Activated CD4-positive, alpha-beta T cell treated with anti-CD3 and anti-CD28 coated beads, Interleukin-2, amount 50 U/mL, for 16 hours (primary cell): ENCODE data around the gene NUCB1.
"Not testable (repeated sequence)": the region's sequence is repeated elsewhere in the genome, so short reads cannot be mapped to it uniquely, and the experiment has no call there.

Experiments
- DNase-seq: peaks from one replicate; pipeline ENCODE4 v3.0.0-alpha.2; 2020

NUCB1 gene

GRCh38 chr19:48874303-48875135 is 25.6 kb upstream of the NUCB1 start:
- peak; percentile 26 for DNase-seq

DNA sequence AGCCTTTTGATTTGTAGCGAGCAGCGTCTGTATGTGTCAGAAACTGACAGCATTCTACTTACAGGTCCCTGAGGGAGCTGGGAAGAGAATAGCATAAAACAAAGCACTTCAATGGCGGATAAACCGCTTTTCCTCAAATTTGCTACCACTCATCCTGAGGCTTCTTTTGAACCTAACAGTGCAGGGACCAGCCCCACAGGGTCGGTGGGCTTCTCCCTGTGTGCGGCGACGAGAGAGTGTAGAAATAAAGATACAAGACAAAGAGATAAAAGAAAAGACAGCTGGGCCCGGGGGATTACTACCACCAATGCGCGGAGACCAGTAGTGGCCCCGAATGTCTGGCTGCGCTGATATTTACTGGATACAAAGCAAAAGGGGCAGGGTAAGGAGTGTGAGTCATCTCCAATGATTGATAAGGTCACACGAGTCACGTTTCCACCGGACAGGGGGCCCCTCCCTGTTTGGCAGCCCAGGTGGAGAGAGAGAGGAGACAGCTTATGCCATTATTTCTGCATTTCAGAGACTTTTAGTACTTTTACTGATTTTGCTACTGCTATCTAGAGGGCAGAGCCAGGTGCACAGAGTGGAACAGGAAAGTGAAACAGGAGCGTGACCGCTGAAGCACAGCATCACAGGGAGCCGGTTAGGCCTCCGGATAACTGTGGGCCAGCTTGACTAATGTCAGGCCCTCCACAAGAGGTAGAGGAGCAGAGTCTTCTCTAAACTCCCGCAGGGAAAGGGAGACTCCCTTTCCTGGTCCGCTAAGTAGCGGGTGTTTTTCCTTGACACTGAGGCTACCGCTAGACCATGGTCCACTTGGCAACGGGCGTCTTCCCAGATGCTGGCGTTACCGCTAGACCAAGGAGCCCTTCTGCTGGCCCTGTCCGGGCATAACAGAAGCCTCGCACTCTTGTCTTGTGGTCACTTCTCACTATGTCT is 23.8 kb upstream of the NUCB1 start:
- DNase-seq = peak; percentile 66

DNA sequence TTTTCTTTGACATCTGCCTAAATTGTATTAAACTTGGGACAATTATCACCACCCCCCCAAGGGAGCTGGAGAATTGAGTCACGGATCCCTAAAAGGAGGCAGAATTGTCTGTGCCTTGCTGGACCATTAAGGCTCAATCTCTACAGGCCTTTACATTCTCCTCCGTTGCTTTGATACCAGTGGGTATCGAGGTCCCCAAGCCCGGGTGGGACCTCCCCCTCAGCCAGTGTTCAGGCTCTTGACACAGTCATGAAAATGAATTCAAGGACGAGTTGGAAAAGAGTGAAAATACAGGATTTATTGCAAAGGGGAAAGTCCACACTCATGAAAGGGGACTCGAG is 22.3 kb upstream of the NUCB1 start:
- DNase-seq = no peak

DNA sequence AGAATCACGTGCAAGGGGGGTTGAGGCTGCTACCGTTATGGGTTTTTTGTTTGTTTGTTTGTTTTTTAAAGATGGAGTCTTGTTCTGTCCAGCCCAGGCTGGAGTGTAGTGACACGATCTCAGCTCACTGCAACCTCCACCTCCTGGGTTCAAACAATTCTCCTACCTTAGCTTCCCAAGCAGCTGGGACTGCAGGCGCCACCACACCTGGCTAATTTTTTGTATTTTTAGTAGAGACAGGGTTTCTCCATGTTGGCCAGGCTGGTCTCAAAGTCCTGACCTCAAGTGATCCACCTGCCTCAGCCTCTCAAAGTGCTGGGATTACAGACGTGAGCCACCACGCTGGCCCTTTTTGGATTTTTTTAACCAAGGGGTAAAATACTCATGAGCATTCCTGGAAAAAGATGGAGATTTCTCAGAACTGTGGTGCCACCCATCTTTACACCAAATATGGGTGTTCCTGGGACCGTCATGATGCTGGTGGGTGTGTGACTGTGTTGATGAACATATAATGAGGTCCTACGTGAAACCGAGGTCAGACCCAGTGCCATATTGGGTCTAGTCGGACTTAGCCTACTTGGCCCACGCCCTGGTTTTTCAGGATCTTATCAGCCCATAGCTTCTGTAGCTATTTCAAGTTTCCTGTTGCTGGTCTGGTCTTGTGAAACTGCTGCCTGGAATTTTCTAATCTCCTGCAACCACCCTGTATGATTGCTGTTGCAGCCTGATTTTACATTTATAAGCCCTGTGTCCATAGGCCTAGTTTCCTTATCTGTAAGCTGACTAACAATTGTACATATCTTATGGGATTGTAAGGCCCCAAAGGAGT is 21.7 kb upstream of the NUCB1 start:
- DNase-seq = peak; percentile 33

DNA sequence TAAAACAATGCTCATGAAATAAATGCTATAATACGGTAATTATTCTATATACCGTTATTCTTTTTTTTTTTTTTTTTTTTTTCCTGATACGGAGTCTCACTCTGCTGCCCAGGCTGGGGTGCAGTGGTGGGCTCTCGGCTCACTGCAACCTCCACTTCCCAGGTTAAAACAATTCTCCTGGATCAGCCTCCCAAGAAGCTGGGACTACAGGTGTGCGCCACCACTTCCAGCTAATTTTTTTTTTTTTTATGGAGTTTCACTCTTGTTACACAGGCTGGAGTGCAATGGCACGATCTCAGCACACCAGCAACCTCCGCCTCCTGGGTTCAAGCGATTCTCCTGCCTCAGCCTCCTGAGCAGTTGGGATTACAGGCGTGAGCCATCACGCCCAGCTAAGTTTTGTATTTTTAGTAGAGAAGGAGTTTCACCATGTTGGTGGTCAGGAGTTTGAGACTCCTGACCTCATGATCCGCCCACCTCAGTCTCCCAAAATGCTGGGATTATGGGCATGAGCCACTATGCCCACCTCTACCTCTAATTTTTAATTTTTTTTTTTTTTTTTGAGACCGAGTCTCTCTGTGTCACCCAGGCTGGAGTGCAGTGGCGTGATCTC is 21.0 kb upstream of the NUCB1 start:
- DNase-seq = no peak

GRCh38 chr19:48879696-48880095 is 20.4 kb upstream of the NUCB1 start:
- not testable (repeated sequence) for DNase-seq

DNA sequence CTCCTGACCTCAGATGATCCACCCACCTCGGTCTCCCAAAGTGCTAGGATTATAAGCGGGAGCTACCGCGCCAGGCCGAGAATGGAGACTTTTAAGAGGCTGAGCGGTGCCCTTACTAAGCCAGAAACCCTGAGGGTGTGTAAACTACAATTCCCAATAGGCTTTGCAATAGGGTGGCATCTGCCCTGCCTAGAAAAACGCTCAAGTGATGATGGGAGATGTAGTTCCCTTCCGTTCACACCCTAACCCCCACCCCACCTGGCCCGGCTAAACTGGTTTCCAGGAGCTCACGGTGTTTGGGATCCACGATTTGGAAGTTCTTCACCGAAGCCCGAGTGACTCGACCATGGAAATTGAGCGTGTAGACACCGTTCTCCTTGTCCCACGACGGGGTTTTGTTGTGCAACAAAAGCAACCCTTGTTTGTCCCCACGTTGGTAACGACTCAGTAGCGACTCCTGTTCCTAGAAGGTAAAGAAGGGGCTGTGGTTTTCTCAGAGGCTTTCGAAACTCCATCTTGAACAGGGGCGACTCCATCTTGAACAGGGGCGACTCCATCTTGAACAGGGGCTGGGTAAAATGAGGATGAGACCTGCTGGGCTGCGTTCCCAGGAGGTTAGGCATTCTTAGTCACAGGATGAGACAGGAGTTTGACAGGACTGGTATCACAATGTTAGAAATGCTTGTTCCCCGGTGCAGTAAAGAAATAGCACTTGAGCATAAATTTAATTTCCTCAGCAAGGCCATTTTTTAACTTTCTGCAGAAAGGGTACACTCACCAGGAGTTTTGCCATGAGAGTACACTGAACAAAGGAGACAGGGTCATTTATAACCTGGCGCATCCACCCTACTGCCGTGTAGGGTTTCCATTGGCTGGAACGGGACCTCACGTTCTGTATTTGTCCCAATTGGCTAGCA is 18.1 kb upstream of the NUCB1 start:
- peak; percentile 43 for DNase-seq

DNA sequence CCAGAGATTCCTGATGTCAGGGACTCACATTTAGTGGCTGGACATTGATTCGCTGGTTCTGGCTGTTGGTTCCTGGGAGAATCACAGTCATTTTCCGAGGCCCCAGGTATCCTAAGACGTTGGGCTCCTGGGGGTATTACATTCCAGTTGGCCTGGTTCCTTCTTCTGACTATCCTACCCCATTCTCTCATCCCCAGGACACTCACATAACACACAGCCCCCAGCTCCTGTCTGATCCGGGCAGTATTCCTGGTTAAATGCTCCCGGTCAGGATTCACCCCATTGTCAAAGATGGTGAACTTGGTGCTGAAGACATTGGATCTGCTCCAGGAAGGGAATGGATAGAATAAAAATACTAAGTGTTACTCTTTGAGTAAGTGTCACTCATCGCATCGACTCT is 16.4 kb upstream of the NUCB1 start:
- no peak for DNase-seq

DNA sequence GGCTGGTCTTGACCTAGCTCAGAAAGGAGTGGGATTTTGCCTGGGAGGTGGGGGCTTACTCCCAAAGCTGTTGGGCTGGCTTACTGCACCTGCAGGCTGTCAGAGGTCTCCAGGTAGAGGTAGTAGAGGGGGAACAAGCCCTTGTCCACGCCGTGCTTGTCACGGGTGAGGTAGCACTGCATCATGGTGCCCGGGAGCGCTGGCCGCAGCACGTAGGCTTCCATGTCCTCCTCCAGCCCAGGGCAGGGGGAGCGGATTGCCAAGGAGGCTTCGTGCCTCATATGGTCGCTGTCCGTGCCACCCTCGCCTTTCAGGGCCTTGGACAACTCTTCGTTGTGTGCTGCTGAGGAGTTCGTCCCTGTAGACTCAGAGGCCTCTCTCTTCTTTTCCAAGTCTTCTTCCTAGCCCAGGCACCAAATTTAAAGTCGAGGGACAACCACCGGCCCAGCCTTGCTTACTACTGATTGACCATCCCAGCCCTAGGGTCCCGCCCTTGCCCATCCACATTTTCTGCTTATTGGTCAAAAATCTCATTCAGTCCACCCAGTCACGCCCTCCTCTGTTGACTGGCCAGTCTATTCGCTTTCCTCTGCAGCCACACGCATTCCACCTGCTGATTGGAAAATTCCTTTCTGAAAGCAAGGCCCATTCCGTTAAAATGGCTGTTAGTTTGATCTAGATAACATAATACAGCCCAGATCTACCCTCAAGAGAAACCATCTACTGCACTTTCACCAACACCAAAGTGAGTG is 12.1 kb upstream of the NUCB1 start:
- DNase-seq = no peak

- not testable (repeated sequence) for DNase-seq
Measured at GRCh38 chr19:48889496-48889895, 10.6 kb upstream of the NUCB1 start.

GRCh38 chr19:48890551-48890950 is 9.6 kb upstream of the NUCB1 start:
- no peak for DNase-seq

- no peak for DNase-seq
Measured at GRCh38 chr19:48895226-48895625, 4.9 kb upstream of the NUCB1 start.

DNA sequence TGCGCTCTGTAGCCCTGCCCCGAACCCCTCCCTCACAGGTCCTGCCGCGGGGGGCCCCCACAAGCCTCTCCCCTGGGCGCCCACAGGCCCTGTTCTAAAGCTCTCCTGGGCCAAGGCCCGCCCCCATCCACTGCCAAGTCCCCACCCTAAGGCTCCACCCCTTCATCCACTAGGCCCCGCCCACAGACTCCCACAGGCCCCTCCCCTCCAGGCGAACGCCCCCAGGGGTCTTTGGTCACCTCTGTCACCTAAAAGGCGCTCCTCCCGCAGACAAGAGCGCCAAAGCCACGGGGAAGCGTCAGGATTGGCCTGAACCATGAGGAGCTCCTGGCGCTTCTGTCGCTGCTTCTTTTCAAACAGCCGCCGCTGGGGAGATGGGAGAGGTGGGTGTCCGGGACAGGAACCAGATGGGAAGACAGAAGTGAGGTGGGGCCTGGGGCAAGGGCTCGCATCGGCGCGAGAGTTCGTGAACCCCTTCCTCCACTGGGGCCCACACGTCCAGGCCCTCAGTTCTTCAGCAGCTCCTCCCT is 3.9 kb upstream of the NUCB1 start:
- peak; percentile 67 for DNase-seq

- DNase-seq = no peak
Measured at GRCh38 chr19:48897181-48897580, 2.9 kb upstream of the NUCB1 start.

- not testable (repeated sequence) for DNase-seq
Measured at GRCh38 chr19:48899386-48899749, 744 bp upstream of the NUCB1 start.

DNA sequence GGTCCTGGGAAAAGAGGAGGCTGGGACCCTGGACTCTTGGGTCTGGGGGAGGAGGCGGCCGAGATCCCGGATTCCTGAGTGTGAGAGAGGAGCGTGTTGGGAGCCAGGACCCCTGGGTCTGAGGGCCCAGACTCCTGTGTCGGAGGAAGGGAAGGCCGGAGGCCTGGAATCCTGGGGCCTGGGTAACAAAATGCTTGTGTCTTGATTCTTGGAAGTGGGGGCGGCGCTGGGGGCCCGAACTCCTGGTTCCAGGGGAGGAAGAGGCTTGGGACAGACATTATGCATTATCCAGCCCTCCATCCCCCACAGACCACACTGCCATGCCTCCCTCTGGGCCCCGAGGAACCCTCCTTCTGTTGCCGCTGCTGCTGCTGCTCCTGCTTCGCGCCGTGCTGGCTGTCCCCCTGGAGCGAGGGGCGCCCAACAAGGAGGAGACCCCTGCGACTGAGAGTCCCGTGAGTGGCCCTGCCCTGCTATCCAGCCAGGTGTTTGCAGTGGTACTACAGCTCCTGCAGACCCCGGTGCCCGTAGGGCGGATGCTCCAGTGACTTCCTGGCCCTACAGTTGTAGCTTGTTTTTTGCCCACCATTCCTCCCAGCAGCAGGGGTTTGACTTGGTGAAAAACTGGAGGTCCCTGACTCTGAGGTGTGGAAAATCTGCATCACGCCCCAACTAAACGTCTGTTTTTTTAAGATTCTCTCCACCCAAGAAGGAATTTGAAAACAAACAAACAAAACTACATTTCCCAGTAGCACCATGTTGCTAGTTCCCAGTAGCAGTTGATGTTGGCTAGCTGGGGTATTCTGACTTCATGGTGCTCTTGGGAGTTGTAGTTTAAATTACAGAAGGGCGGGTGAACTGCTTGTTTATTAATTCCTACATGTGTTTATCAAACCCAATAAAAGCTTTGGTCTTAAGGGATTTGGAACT is 630 bp downstream of the NUCB1 start:
- DNase-seq = peak; percentile 63

DNA sequence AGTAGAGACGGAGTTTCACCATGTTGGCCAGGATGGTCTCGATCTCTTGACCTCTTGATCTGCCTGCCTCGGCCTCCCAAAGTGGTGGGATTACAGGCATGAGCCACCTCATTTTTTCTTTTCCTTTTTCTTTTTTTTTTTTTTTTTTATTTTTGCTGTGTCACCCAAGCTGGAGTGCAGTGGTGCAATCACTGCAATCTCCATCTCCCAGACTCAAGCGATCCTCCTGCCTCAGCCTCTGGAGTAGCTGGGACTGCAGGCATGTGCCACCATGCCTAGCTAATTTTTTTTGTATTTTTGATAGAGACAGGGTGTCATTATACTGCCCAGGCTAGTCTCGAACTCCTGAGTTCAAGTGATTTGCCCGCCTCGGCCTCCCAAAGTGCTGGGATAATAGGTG is 2.2 kb downstream of the NUCB1 start:
- not testable (repeated sequence) for DNase-seq

GRCh38 chr19:48903788-48904187 is 3.7 kb downstream of the NUCB1 start:
- not testable (repeated sequence) for DNase-seq

DNA sequence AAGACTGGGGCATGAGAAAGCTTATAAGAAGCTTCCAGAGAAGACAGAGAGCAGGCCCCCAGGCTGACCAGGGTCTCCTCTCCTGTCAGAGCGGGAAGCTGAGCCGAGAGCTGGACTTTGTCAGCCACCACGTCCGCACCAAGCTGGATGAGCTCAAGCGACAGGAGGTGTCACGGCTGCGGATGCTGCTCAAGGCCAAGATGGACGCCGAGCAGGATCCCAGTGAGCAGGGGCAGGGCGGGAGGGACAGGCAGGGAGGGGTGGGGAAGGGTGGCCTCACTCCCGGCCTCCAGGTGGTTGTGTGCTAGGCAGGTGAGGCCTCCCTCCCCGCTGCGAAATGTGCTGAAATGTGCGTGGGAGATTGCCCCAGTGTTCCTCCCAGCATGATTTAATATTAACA is 5.6 kb downstream of the NUCB1 start:
- DNase-seq = no peak
